HG03342 (cell line): ENCODE results near the gene FTCDNL1.

Source experiments
- ATAC-seq: cut with Tn5 transposase; IDR thresholded peaks from one replicate; pipeline ENCODE4 v1.9.1; 2021; ENCODE audit warnings: mild to moderate bottlenecking, moderate library complexity; ENCODE audit not compliant: unreplicated experiment

FTCDNL1 gene

DNA sequence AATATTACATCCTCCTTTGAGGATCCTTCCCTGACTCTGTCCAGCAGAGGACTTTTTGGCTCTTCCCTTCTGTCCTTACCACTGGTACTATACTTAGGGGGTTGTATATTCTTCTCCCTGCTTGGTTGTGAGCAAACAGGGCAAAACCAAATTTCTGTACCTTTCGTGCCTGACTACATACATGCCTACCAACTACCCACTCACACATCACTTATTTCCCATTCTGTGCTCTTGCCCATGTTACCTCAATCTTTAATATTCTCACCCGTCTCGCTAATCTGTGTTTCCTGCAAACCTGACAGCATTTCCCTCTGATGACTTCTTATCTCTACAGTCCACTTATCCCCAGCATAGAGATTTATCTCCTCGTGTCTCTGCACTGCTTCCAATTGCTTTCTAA lies 58.6 kb downstream of the FTCDNL1 start:
- no peak for ATAC-seq

GRCh38 chr2:199791326-199791725 lies 59.7 kb downstream of the FTCDNL1 start:
- ATAC-seq: no peak

DNA sequence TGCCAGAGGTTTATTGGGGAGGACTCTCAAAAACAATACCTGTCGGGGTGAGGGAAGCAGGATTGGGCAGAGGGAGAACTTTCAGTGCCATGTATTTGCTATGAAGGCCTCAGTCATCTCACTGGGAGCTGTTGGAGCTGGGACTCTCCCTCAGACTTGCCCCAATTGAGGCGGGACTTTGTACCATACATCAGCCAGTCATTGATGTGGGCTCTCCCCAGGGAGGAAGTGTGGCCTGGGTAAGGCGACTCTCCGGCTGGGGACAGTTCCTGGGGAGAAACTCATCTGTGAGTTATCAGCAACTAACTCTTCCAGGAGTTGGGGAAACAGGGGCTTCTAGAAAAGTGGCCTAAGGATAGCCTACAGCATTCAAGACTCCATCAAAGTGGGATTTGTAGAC lies 66.5 kb downstream of the FTCDNL1 start:
- no peak for ATAC-seq

GRCh38 chr2:199779589-199779988 lies 71.4 kb downstream of the FTCDNL1 start:
- no peak for ATAC-seq

DNA sequence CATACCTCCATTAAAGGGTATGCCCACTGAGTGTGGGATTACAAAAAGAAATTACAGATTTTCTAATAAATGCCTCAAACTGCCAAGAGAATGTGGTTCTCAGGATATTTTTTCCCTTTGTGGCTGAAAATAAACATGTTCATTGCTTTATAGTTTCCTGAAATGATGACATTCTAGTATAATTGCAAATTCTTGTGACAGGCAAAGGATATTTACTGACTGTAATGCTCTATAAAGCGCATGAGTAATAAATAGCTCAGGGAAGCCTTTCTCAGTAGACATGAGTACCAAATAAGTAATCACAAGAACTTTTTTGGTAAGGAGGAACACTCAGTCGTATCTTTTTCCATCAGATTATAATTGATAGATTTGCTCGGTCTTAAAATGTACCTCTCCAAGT lies 72.3 kb downstream of the FTCDNL1 start:
- no peak for ATAC-seq

GRCh38 chr2:199777916-199778315 lies 73.1 kb downstream of the FTCDNL1 start:
- ATAC-seq: no peak

DNA sequence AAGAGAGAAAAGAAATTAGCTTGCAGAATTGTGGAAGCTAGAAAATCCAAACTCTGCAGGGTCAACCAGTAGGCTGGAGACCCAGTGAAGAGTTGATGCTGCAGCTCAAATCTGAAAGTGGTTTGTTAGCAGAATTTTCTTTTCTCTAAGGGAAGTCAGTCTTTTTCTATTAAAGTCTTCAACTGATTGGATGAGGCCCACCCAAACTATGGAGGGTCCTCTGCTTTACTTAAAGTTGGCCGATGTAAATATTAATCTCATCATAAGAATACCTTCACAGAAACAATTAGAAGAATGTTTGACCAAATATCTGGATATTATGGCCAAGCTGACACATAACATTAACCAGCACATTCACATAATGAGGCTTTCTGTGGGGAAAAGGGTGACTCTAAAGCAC lies 73.7 kb downstream of the FTCDNL1 start:
- ATAC-seq: no peak

GRCh38 chr2:199775267-199775666 lies 75.7 kb downstream of the FTCDNL1 start:
- no peak for ATAC-seq

GRCh38 chr2:199772035-199772976 lies 78.7 kb downstream of the FTCDNL1 start:
- no peak for ATAC-seq

DNA sequence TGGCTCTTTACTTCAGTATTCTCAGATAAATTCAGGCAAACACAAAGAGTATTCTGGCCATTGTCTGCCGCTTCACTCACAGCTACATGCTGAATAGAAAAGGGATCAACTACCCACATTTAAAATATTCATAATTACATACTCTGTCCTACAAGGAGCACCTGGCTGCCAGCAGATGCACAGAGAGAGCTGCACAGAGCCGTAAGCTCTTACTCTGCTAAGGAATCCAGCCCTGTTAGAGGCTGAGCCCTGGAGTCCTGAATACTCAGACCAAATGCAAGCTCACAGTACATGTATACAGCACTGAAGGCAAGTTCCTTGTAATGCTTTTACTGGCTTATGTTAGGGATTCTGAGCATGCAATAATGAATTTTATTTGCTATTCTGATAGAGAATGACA lies 80.3 kb downstream of the FTCDNL1 start:
- no peak for ATAC-seq

DNA sequence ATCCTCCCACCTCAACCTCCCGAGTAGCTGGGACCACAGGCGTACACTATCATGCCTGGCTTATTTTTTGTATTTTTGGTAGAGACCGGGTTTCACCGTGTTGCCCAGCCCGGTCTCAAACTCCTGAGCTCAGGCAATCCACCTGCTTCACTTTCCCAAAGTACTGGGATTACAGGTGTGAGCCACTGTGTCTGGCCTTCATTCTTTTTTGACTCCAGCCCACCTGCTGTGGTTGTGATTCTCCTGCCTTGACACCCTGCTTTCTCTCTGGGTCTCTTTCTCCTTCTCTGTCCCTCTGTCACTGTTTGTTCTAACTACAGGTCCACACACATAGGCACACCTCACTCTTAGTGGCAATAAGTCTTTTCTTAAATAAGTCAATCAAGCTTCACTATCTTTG lies 85.3 kb downstream of the FTCDNL1 start:
- ATAC-seq: no peak

DNA sequence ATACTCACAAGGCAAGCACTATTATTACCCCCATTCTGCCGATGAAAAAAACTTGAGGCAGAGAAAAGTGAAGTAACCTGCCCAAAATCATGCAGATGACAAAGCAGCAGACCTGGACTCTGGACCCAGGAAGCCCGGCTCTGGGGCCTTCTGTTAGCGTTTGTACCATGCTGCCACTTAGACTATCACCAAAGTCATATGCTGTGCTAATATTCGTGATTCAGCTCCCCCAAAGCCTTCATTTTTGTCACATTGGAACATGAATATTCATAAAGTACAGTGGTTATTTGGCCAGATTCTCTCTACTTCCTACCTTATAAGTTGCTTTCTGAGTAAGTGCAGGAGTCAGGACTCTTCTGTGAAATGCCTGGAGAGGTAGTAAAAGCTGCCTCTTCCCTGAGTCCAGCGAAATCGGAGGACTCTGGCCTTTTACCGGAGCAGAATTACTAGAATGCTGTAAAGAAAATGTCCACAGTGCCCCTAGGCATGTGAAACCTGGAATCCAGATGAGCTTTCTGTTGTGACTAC lies 86.7 kb downstream of the FTCDNL1 start:
- no peak for ATAC-seq

GRCh38 chr2:199762963-199763362 lies 88.0 kb downstream of the FTCDNL1 start:
- ATAC-seq: no peak

DNA sequence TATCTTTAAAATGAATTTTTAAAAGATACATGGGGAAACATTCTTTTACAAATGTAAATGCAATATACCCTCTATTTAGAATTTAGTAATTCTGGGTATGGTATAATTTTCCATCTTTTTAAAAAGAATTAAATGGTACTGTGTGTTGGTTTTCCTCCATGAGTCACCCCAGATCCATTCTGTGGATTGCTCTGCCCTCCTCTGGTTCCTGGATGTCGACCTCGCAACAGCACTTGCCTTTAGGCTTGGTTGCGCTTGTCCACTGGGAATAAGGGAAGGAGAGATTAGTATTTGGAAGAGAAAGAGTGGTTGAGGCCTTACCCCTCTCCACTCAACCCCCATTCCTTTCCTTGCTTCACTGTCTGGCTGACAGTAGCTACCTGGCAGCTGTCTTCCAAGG lies 90.4 kb downstream of the FTCDNL1 start:
- no peak for ATAC-seq

GRCh38 chr2:199757233-199757870 lies 93.6 kb downstream of the FTCDNL1 start:
- no peak for ATAC-seq

GRCh38 chr2:199756743-199757142 lies 94.2 kb downstream of the FTCDNL1 start:
- no peak for ATAC-seq

GRCh38 chr2:199756211-199756610 lies 94.8 kb downstream of the FTCDNL1 start:
- no peak for ATAC-seq

GRCh38 chr2:199754766-199755165 lies 96.2 kb downstream of the FTCDNL1 start:
- no peak for ATAC-seq

DNA sequence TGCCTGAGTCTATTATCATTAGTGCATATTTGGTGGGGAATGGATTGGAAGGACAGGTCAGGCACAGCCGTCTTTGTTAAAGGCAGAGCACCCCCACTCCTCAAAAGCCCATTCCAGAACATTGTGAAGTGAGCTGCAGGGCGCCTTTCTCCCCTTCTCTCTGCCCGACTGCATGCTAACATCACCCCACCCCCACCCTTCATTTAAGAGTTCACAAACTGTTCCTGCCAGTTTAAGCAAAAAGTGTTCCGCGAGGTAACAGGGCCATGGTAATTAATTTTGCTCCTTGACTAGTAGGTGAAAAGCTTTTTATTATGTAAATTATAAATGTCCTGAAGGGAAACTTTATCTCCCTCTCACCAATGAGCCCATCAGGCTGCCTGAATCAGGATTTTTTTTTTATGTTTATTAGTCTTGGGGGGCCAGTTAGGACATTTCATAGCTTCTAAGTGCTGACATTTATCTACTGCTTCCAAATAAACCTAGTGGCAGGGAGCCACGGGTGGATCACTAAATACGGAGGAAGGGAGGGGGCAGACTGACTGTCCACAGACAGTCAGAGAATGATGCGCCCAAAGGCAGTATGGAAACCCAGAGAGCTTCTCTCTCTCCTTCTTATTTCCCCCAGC lies 99.4 kb downstream of the FTCDNL1 start:
- ATAC-seq: no peak

- ATAC-seq: no peak
Measured at GRCh38 chr2:199749571-199749970, 101.4 kb downstream of the FTCDNL1 start.

DNA sequence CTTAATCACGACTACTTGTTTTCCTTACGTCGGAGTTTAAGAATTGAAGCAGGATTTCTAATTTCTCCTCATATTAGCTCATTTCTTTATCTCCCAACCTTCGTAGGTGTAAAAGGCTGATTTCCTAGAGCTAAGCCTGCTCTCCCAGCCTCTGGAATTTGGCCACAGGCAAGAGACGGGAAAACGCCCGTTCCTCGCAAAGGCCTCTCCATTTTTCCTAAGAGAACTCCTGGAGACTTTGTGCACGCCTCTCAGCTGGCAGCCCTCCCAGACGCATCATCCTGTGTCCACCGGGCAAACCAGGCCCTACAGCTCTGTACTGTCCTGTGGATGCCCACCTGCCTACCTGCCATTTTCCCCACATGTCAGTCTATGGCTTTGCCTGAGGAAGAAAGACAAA lies 106.3 kb downstream of the FTCDNL1 start:
- ATAC-seq: no peak

GRCh38 chr2:199744260-199744659 lies 106.7 kb downstream of the FTCDNL1 start:
- no peak for ATAC-seq
